Muscle of leg (tissue), 11 donors: ENCODE measurements around the gene GJD3. TPM values are rescaled to one million over a fixed set of nuclear protein-coding genes. Genes with fewer than 3 reads are reported as not detected.
"Not testable (repeated sequence)": the region's sequence is repeated elsewhere in the genome, so short reads cannot be mapped to it uniquely, and the experiment has no call there.

Experiments used
- DNase-seq: peaks from one replicate; pipeline ENCODE4 v3.0.0; 2013
- H3K27ac ChIP-seq: one replicate; pipeline ENCODE4 v1.5.1; 2013; ENCODE audit warnings: mild to moderate bottlenecking, low read length, control low read depth
- H3K27me3 ChIP-seq: one replicate; pipeline ENCODE4 v1.6.1; 2013; ENCODE audit warnings: low read length; ENCODE audit not compliant: control insufficient read depth, insufficient read depth
- H3K36me3 ChIP-seq: one replicate; pipeline ENCODE4 v1.6.1; 2013; ENCODE audit warnings: low read length; ENCODE audit not compliant: control insufficient read depth, insufficient read depth
- H3K4me1 ChIP-seq: one replicate; pipeline ENCODE4 v1.6.1; 2013; ENCODE audit warnings: low read length; ENCODE audit not compliant: control insufficient read depth, insufficient read depth
- H3K4me3 ChIP-seq: one replicate; pipeline ENCODE4 v1.5.1; 2013; ENCODE audit warnings: low read length, control low read depth
- H3K9me3 ChIP-seq: replicated peaks from 2 replicates; pipeline ENCODE4 v1.6.1; 2013; ENCODE audit warnings: low read depth, low read length; ENCODE audit not compliant: control insufficient read depth
- WGBS: methylation state at CpG from one replicate; pipeline ENCODE4 v1.1.5; 2013; ENCODE audit warnings: missing lambda C conversion rate; ENCODE audit not compliant: insufficient coverage; 5-methylcytosine and 5-hydroxymethylcytosine counted together
- polyA plus RNA-seq, 8 donors: library from polyadenylated mRNA; unstranded; fragments of 120-200 nt; gene quantifications; one replicate each; pipeline versions ENCODE4 v1.2.1 to v1.2.3, GENCODE V29; 2013; ENCODE audit warnings: inconsistent platforms in 1 of 8, low replicate concordance in 1 of 8; ENCODE audit not compliant: insufficient read length in 8 of 8, insufficient read depth in 1 of 8
- total RNA-seq: library from RNA; stranded (reverse); fragments of 120-200 nt; gene quantifications from one replicate; pipeline ENCODE4 v1.2.4, GENCODE V29; 2013

GJD3 gene
- total and polyA plus RNA-seq, 9 donors, result 0.17 to 0.87 (median 0.27) TPM; not detected in 1

DNA sequence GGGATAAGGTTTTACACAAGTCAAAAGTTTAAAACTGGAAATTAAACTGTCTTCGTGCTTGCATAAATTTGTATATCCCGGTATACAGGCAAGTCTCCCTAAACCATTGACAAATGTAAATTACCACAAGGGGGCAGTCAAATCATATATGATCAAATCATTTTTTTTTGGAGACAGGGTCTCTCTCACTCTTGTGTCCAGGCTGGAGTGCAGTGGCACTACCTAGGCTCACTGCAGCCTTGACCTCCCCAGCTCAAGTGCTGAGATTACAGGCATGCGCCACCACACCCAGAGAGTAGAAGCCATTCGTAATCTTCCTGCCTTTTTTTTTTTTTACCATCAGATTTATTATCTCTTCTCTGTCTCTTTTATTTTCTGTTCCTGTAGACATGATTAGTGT lies 34.6 kb upstream of the GJD3 start:
- no peaks in the 10 kb centered on the region for H3K27me3 ChIP-seq
- no peaks in the 10 kb centered on the region for H3K9me3 ChIP-seq
- H3K4me1 ChIP-seq, result no peaks in the 10 kb centered on the region
- peak; percentile 80 for DNase-seq
- no CpG with 5 or more reads among the region's 4 CpGs for WGBS
- H3K36me3 ChIP-seq, result peaks cover 18% of the 10 kb centered on the region
- H3K4me3 ChIP-seq, result no peak overlapping the region
- H3K27ac ChIP-seq, result no peak overlapping the region

DNA sequence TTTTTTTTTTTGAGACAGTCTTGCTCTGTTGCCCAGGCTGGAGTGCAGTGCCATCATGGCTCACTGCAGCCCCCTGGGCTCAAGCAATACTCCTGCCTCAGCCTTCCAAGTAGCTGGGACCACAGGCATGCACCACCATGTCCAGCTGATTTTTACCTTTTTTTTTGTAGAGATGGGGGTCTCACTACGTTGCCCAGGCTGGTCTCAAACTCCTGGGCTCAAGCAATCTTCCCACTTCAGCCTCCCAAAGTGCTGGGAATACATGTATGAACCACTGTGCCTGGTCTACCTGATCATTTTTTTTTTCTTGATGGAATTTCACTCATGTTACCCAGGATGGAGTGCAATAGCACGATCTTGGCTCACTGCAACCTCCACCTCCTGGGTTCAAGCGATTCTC lies 22.0 kb upstream of the GJD3 start:
- not testable (repeated sequence) for H3K36me3 ChIP-seq, H3K9me3 ChIP-seq, H3K4me1 ChIP-seq, DNase-seq, H3K27me3 ChIP-seq, H3K4me3 ChIP-seq, H3K27ac ChIP-seq
- WGBS, result no CpG with 5 or more reads among the region's 3 CpGs

DNA sequence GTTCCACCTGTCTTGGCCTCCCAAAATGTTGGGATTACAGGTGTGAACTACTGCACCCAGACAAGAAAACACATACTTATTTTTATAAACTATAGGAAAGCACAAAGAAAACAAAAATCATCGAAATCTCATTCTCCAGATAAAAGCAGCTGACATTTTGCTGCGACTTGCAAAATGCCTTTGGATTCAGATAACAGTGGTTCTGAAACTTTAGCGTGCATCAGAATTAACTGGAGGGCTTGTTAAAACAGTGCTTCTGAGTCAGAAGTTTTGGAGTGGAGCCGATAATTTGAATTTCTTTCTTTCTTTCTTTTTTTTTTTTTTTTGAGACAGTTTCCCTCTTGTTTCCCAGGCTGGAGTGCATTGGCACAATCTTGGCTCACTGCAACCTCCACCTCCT lies 17.7 kb upstream of the GJD3 start:
- Histone ChIP-seq H3K9me3 (no peaks in the 10 kb centered on the region), H3K27ac (no peak overlapping the region), H3K4me3 (no peak overlapping the region), H3K36me3 (no peaks in the 10 kb centered on the region), H3K4me1 (no peaks in the 10 kb centered on the region), H3K27me3 (no peaks in the 10 kb centered on the region)
- DNase-seq, result no peak
- 100% methylated on average over 2 of the region's 4 CpGs for WGBS

DNA sequence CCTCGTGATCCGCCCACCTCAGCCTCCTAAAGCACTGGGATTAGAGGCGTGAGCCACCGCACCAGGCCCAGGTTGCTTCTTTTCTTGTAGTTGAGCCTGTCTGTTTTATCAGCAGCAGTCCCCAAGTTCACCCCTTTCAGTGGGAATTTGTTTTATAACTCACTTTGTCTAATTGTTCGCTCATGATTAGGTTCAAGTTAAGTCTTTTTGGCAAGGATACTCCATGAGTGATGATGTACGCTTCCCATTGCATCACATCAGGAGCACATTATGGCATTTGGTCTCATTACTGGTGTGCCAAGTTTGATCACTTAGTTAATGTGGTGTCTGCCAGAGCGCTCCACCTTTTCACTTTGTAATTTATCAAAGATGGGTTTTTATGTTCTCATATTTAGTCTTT lies 14.4 kb upstream of the GJD3 start:
- no peak for DNase-seq
- no CpG with 5 or more reads among the region's 7 CpGs for WGBS
- H3K27me3 ChIP-seq, result no peaks in the 10 kb centered on the region
- H3K9me3 ChIP-seq, result no peaks in the 10 kb centered on the region
- no peak overlapping the region for H3K4me3 ChIP-seq
- H3K27ac ChIP-seq, result no peak overlapping the region
- H3K36me3 ChIP-seq, result no peaks in the 10 kb centered on the region
- H3K4me1 ChIP-seq, result no peaks in the 10 kb centered on the region

DNA sequence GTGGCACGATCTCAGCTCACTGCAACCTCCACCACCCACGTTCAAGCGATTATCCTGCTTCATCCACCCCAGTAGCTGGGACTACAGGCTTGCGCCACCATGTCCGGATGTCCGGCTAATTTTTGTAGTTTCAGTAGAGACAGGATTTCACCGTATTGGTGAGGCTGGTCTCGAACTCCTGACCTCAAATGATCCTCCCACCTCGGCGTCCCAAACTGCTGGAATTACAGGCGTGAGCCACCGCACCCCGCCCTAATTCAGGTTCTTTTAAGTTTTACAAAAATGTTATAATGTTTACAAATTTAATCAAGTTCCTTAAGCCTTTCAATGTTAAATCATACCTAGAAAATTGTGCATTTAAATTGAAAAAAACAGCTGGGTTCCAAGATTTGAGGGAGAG lies 13.3 kb upstream of the GJD3 start:
- Histone ChIP-seq H3K9me3 (no peaks in the 10 kb centered on the region), H3K27ac (no peak overlapping the region), H3K4me1 (no peaks in the 10 kb centered on the region), H3K4me3 (no peak overlapping the region), H3K27me3 (no peaks in the 10 kb centered on the region), H3K36me3 (no peaks in the 10 kb centered on the region)
- 97% methylated on average over 5 of the region's 13 CpGs for WGBS
- DNase-seq, result no peak

DNA sequence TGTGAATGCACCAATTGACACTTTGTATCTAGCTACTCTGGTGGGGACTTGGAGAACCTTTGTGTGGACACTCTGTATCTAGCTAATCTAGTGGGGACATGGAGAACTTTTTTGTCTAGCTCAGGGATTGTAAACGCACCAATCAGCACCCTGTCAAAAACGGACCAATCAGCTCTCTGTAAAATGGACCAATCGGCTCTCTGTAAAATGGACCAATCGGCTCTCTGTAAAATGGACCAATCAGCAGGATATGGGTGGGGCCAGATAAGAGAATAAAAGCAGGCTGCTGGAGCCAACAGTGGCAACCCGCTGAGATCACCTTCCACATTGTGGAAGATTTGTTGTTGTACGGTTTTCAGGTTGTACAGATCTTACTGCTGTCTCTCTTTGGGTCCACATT lies 12.0 kb upstream of the GJD3 start:
- not testable (repeated sequence) for H3K27ac ChIP-seq, H3K27me3 ChIP-seq, H3K36me3 ChIP-seq, DNase-seq, H3K4me1 ChIP-seq, H3K9me3 ChIP-seq, H3K4me3 ChIP-seq
- 88% methylated on average over 6 of the region's 6 CpGs for WGBS

DNA sequence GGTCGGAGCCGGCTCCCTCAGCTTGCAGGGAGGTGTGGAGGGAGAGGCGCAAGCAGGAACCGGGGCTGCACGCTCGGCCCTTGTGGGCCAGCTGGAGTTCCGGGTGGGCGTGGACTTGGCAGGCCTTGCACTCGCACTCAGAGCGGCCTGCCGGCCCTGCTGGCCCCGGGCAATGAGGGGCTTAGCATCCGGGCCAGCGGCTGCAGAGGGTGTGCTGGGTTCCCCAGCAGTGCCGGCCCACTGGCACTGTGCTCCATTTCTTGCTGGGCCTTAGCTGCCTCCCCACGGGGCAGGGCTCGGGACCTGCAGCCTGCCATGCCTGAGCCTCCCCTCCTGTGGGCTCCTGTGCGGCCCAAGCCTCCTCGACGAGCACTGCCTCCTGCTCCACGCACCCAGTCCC lies 11.2 kb upstream of the GJD3 start:
- not testable (repeated sequence) for H3K9me3 ChIP-seq, H3K27me3 ChIP-seq, H3K4me3 ChIP-seq, H3K27ac ChIP-seq, H3K4me1 ChIP-seq, H3K36me3 ChIP-seq, DNase-seq
- 79% methylated on average over 19 of the region's 21 CpGs for WGBS

DNA sequence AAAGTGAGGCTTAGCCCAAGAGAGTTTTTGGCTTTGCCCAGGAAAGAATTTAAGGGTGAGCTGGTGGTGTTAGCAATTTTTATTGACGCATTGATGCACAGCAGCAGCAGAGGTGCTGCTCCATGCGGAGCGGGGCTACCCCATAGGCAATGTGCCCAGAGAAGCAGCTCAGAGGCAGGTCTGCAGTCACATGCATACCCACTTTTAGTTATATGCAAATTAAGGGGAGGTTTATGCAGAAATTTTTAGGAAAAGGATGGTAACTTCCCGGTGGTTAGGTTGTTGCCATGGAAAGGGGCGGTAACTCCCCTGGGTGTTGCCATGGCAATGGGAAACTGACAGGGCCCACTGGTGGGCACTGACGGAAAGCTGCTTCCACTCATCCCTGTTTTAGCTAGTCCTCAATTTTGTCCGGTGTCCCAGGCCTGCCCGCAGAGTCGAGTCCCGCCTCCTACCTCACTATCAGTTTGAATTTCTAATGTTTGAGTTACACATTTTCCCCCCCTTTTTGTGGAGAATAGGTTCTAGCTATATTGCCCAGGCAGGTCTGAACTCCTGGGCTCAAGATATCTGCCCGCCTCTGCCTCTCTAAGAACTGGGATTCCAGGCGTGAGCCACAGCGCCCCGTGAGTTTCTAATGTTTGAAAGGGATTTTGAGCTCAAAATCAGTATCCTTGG lies 10.4 kb upstream of the GJD3 start:
- no peak for DNase-seq
- no peak overlapping the region for H3K27ac ChIP-seq
- WGBS, result 71% methylated on average over 4 of the region's 14 CpGs
- H3K9me3 ChIP-seq, result no peaks in the 10 kb centered on the region
- H3K36me3 ChIP-seq, result no peaks in the 10 kb centered on the region
- no peaks in the 10 kb centered on the region for H3K4me1 ChIP-seq
- no peak overlapping the region for H3K4me3 ChIP-seq
- no peaks in the 10 kb centered on the region for H3K27me3 ChIP-seq

DNA sequence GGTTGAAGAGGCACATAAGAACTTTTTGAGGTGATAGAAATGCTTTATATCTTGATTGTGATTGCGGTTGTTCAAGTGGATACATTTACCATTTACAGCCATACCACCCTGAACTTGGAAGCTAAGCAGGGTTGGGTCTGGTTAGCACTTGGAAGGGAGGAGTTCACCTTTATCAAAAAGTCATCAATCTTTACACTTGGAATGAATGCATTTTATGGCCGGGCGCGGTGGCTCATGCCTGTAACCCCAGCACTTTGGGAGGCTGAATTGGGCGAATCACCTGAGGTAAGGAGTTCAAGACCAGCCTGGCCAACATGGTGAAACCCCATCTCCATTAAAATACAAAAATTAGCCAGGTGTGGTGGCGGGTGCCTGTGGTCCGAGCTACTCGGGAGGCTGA lies 9.5 kb upstream of the GJD3 start:
- H3K4me1 ChIP-seq, result no peaks in the 10 kb centered on the region
- H3K9me3 ChIP-seq, result no peaks in the 10 kb centered on the region
- no peak overlapping the region for H3K27ac ChIP-seq
- no peak overlapping the region for H3K4me3 ChIP-seq
- WGBS, result 100% methylated on average over 3 of the region's 8 CpGs
- no peaks in the 10 kb centered on the region for H3K27me3 ChIP-seq
- H3K36me3 ChIP-seq, result no peaks in the 10 kb centered on the region
- DNase-seq, result no peak

DNA sequence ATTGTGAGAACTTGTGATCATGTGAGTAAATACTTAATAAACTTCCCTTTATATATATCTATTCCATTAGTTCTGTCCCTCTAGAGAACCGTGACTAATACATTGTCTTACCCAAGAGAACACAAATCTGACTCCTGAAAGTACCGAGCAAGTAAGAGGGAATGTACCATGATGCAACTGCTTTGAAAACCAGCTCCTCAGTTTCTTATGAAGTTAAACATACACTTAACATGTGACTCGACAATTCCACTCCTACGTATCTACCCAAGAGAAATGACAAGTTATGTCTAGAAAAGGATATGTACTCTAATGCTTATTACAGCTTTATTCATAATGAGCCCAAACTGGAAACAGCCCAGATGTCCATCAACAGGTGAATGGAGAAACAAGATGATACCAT lies 8.8 kb upstream of the GJD3 start:
- H3K36me3 ChIP-seq, result no peaks in the 10 kb centered on the region
- no peaks in the 10 kb centered on the region for H3K27me3 ChIP-seq
- H3K4me3 ChIP-seq, result no peak overlapping the region
- H3K27ac ChIP-seq, result no peak overlapping the region
- no peaks in the 10 kb centered on the region for H3K4me1 ChIP-seq
- no peak for DNase-seq
- WGBS, result 75% methylated on average over 2 of the region's 4 CpGs
- H3K9me3 ChIP-seq, result no peaks in the 10 kb centered on the region

DNA sequence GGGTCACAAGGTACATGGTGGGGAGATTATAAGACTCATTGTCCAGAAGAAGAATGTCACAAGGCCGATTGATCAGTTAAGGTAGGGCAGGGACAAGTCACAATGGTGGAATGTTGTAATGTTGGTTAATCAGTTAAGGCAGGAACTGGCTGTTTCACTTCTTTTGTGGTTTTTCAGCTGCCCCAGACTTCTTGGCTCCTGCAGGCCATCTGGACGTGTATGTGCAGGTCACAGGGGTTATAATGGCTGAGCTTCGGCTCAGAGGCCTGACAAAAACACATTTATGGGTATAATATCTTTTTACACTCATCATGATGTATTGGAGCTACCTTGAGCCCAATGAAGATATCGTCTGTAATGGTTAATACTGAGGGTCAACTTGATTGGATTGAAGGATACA lies 8.1 kb upstream of the GJD3 start:
- H3K36me3 ChIP-seq, H3K4me3 ChIP-seq, H3K27ac ChIP-seq, H3K27me3 ChIP-seq, DNase-seq, H3K9me3 ChIP-seq, H3K4me1 ChIP-seq: not testable (repeated sequence)
- 63% methylated on average over 2 of the region's 4 CpGs for WGBS
